Effector memory CD8-positive, alpha-beta T cell (primary cell): ENCODE results near the gene MYO10.

Experiments used
- ATAC-seq: fragments of 150-1000 bp; cut with Tn5 transposase; replicated peaks from 2 replicates; pipeline ENCODE4 v1.10.0; 2021; ENCODE audit warnings: mild to moderate bottlenecking, moderate library complexity
- DNase-seq, 3 experiments: peaks; one replicate each; pipeline ENCODE4 v3.0.0; 2021
- H3K27ac Mint-ChIP-seq, 2 donors: one replicate each; pipeline ENCODE4 v1.8.0; 2022; ENCODE audit warnings: mild to moderate bottlenecking in 2 of 2, mixed read lengths in 2 of 2, moderate library complexity in 2 of 2
- H3K27me3 Mint-ChIP-seq, 2 donors: one replicate each; pipeline ENCODE4 v1.8.0; 2022; ENCODE audit warnings: mixed read lengths in 2 of 2
- H3K36me3 Mint-ChIP-seq: one replicate; pipeline ENCODE4 v1.8.0; 2022; ENCODE audit warnings: mild to moderate bottlenecking, moderate library complexity, mixed read lengths; ENCODE audit not compliant: insufficient read depth
- H3K4me1 Mint-ChIP-seq, 2 donors: one replicate each; pipeline ENCODE4 v1.8.0; 2022; ENCODE audit warnings: low read depth in 2 of 2, mixed read lengths in 2 of 2
- H3K4me3 Mint-ChIP-seq, 2 donors: one replicate each; pipeline ENCODE4 v1.8.0; 2022; ENCODE audit warnings: mild to moderate bottlenecking in 2 of 2, mixed read lengths in 2 of 2, moderate library complexity in 2 of 2
- H3K9me3 Mint-ChIP-seq, 2 donors: one replicate each; pipeline ENCODE4 v1.8.0; 2022; ENCODE audit warnings: mixed read lengths in 2 of 2

The MYO10 gene

DNA sequence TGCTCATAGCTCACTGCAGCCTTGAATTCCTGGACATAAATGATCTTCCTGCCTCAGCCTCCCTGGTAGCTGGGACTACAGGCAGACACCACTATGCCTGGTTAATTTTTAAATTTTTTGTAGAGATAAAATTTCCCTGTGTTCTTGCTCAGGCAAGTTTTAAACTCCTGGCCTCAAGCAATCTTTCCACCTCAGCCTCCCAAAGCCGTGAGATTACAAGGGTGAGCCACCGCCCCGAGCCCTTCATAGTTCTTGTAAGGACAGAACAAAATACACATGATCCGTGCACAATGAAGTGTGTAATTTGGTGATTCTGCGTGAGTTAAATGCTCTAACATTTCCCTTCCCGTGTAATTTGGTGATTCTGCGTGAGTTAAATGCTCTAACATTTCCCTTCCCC is 27.7 kb upstream of the MYO10 start:
- H3K4me1 Mint-ChIP-seq = no peaks in the 10 kb centered on the region
- H3K4me3 Mint-ChIP-seq = no peak overlapping the region
- no peak for ATAC-seq
- H3K27me3 Mint-ChIP-seq = no peaks in the 10 kb centered on the region
- DNase-seq = no peak
- H3K27ac Mint-ChIP-seq = no peak overlapping the region
- peaks cover 0 to 2% of the 10 kb centered on the region in 2 donors for H3K9me3 Mint-ChIP-seq
- H3K36me3 Mint-ChIP-seq = no peaks in the 10 kb centered on the region

GRCh38 chr5:16961131-16961530 is 25.0 kb upstream of the MYO10 start:
- no peak overlapping the region for H3K27ac Mint-ChIP-seq
- no peaks in the 10 kb centered on the region for H3K4me1 Mint-ChIP-seq
- H3K27me3 Mint-ChIP-seq = no peaks in the 10 kb centered on the region
- no peaks in the 10 kb centered on the region for H3K36me3 Mint-ChIP-seq
- no peak for ATAC-seq
- peaks cover 0 to 7% of the 10 kb centered on the region in 2 donors for H3K9me3 Mint-ChIP-seq
- H3K4me3 Mint-ChIP-seq = no peak overlapping the region
- DNase-seq = no peak

- Mint-ChIP-seq H3K36me3 (no peaks in the 10 kb centered on the region), H3K27ac (no peak overlapping the region), H3K4me3 (no peak overlapping the region), H3K9me3 (peaks cover 0 to 9% of the 10 kb centered on the region in 2 donors), H3K27me3 (no peaks in the 10 kb centered on the region), H3K4me1 (no peaks in the 10 kb centered on the region)
- DNase-seq = no peak
- ATAC-seq = no peak
Measured at GRCh38 chr5:16957304-16958196, 21.5 kb upstream of the MYO10 start.

GRCh38 chr5:16953729-16954128 is 17.6 kb upstream of the MYO10 start:
- Mint-ChIP-seq H3K9me3 (peaks cover 7 to 11% of the 10 kb centered on the region in 2 donors), H3K36me3 (no peaks in the 10 kb centered on the region), H3K27me3 (no peaks in the 10 kb centered on the region), H3K4me3 (no peak overlapping the region), H3K4me1 (no peaks in the 10 kb centered on the region), H3K27ac (no peak overlapping the region)
- ATAC-seq (no peak), DNase-seq (no peak)

DNA sequence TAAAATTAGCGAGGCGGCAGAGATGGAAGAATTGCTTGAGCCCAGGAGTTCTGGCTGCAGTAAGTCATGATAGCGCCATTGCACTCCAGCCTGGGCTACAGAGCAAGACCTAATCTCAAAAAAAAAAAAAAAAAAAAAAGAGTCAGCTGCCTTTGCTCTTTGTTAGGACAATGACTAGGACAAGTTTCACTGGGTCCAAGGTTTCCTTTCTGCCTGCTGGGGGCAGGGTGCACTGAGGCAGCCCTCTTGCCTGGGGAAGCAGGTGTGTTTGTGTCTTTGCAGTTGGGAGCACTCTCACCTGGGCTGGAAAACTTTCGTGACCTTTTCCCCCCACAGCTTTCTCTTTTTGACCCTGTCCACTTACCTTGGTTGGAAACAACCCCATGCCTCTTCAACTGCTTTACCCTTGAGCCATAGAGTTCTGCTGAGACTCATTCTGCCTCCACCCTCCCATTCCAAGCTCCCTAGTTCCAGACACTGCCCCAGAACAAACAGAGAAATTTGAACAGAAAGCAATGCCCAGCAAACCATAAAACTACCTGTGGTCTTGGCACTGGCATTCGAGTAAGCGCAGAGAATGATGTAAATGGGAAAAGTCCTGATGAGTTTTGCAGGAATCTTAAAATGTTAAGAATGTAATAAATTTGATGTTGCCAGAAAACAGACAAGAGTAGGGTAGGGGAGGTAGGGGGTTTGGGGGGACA is 17.0 kb upstream of the MYO10 start:
- DNase-seq (no peak), ATAC-seq (no peak)
- Mint-ChIP-seq H3K36me3 (no peaks in the 10 kb centered on the region), H3K27me3 (no peaks in the 10 kb centered on the region), H3K27ac (no peak overlapping the region), H3K9me3 (peaks cover 7 to 11% of the 10 kb centered on the region in 2 donors), H3K4me3 (no peak overlapping the region), H3K4me1 (no peaks in the 10 kb centered on the region)

GRCh38 chr5:16946725-16947124 is 10.6 kb upstream of the MYO10 start:
- Mint-ChIP-seq H3K27me3 (no peaks in the 10 kb centered on the region), H3K4me3 (no peak overlapping the region), H3K27ac (no peak overlapping the region), H3K4me1 (no peaks in the 10 kb centered on the region), H3K36me3 (no peaks in the 10 kb centered on the region), H3K9me3 (peaks cover 11 to 17% of the 10 kb centered on the region in 2 donors)
- DNase-seq (no peak), ATAC-seq (no peak)

DNA sequence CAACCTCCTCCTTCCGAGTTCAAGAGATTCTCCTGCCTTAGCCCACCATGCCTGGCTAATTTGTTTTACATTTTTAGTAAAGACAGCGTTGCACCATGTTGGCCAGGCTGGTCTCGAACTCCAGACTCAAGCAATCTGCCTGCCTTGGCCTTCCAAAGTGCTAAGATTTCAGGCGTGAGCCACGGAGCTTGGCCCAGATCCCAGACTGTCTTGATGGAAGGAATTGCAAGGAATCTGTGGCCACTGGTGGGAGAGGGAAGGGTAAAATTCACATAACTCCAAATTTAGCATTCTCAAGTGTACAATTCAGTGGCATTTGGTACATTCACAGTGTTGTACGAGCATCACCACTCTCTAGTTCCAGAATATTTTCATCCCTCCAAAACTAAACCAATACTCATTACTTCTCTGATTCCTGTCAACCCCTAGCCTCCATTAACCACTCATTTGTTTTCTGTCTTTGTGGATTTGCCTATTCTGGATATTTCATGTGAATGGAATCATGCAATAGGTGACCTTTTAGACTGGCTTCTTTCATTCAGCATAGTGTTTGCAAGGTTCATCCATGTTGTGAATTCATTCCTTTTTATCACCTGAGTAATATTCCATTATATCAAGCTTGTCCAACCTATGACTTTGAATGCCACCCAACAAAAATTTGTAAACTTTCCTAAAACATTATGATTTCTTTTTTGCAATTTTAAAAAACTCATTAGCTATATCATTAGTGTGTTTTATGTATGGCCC is 8.9 kb upstream of the MYO10 start:
- ATAC-seq (no peak), DNase-seq (no peak)
- Mint-ChIP-seq H3K27ac (no peak overlapping the region), H3K4me1 (no peaks in the 10 kb centered on the region), H3K9me3 (peaks cover 15 to 17% of the 10 kb centered on the region in 2 donors), H3K4me3 (no peak overlapping the region), H3K36me3 (no peaks in the 10 kb centered on the region), H3K27me3 (no peaks in the 10 kb centered on the region)

DNA sequence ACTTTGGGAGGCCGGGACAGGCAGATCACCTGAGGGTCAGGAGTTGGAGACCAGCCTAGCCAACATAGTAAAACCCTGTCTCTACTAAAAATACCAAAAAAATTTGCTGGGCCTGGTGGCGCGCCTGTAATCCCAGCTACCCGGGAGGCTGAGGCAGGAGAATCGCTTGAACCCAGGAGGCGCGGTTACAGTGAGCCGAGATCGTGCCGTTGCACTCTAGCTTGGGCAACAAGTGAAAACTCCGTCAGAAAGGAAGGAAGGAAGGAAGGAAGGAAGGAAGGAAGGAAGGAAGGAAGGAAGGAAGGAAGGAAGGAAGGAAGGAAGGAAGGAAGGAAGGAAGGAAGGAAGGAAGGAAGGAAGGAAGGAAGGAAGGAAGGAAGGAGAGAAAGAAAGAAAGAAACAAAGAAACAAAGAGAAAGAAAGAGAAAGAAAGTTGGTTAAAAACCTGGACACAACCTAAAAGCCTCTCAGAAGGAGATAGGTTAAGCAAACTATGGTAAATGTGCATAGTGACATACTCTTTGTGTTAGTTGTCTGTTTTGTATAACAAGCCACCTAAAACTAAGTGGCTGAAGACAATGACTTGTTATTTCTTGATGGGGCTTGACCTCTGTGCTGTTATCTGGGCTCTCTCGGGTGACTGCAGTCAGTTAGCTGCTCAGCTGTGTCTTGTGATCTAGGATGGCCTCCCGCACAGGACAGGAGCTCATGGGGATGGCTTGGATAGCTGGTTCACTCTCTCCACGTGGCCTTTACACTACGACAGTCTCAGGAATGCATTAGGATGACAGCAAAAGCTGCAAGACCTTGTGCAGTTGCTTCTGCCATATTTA is 8.0 kb upstream of the MYO10 start:
- Mint-ChIP-seq H3K36me3 (no peaks in the 10 kb centered on the region), H3K4me3 (no peak overlapping the region)
- ATAC-seq = no peak

DNA sequence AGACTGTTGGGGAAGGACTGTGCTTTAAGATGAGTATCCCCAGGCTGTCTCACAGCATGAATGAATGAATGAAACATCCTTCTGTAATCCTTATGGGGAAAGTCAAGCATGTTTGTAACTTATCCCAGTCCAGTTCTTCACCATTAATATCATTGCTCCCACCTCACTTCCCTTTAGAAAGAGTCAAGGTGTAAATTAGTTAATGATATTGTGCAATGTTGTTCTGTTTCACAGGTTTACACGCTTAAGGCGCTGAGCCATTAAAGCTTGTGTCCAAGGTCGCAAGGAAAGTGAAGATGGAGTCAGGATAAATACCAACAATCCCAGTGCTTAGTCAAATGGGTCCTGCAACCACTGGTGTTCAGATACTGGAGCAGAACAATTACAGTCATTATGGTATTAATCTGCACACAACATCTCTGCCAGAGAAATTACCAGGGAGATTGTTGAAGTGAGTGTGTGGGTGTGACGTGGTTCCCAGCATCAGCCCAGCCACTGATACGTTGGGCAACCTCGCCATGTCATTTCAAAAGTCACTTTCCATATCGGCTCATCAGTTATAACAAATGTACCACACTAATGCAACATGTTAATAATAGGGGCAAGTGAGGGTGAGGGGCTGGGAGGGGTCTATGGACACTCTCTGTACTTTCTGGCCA is 1.5 kb upstream of the MYO10 start:
- H3K4me3 Mint-ChIP-seq = no peak overlapping the region
- peaks cover 32 to 45% of the 10 kb centered on the region in 2 donors for H3K27me3 Mint-ChIP-seq
- H3K27ac Mint-ChIP-seq = no peak overlapping the region
- H3K4me1 Mint-ChIP-seq = peaks cover 0 to 5% of the 10 kb centered on the region in 2 donors
- ATAC-seq (no peak), DNase-seq (no peak)
- H3K36me3 Mint-ChIP-seq = no peaks in the 10 kb centered on the region
- H3K9me3 Mint-ChIP-seq = peaks cover 0 to 7% of the 10 kb centered on the region in 2 donors

More for the DNA sequence above, 8.0 kb upstream of the MYO10 start:
- Mint-ChIP-seq H3K4me1 (no peaks in the 10 kb centered on the region), H3K27me3 (no peaks in the 10 kb centered on the region), H3K27ac (no peak overlapping the region), H3K9me3 (peaks cover 8 to 15% of the 10 kb centered on the region in 2 donors)
- DNase-seq = no peak

GRCh38 chr5:16936989-16937438 is 926 bp upstream of the MYO10 start:
- Mint-ChIP-seq H3K4me3 (peak overlapping the region in 1 of 2 donors; percentile 61), H3K27ac (no peak overlapping the region), H3K4me1 (peaks cover 0 to 5% of the 10 kb centered on the region in 2 donors), H3K36me3 (no peaks in the 10 kb centered on the region), H3K9me3 (peaks cover 0 to 5% of the 10 kb centered on the region in 2 donors), H3K27me3 (peaks cover 38 to 52% of the 10 kb centered on the region in 2 donors)
- no peak for DNase-seq
- ATAC-seq = no peak

GRCh38 chr5:16935231-16936149 is 598 bp downstream of the MYO10 start:
- Mint-ChIP-seq H3K36me3 (no peaks in the 10 kb centered on the region), H3K9me3 (peaks cover 0 to 5% of the 10 kb centered on the region in 2 donors), H3K27me3 (peaks cover 39 to 60% of the 10 kb centered on the region in 2 donors), H3K4me3 (peak overlapping the region; percentile 58 to 71), H3K27ac (no peak overlapping the region), H3K4me1 (peaks cover 0 to 5% of the 10 kb centered on the region in 2 donors)
- ATAC-seq (no peak), DNase-seq (no peak)
